Sigmoid colon (tissue), 7 donors: ENCODE results near the gene ZNF644. TPM values are rescaled to one million over a fixed set of nuclear protein-coding genes. Genes with fewer than 3 reads are reported as not detected.

Source experiments
- DNase-seq: peaks from one replicate; pipeline ENCODE4 v3.0.0-alpha.2; 2019
- H3K27ac ChIP-seq, 4 donors: fragments of 200-600 bp; sonication (generic); one replicate each; pipeline ENCODE4 v1.5.1; 2016 to 2019; ENCODE audit warnings: mild to moderate bottlenecking in 1 of 4
- H3K27me3 ChIP-seq, 3 donors: fragments of 200-600 bp; sonication (generic); one replicate each; pipeline ENCODE4 v1.5.1; 2019; ENCODE audit warnings: mild to moderate bottlenecking in 1 of 3
- H3K36me3 ChIP-seq, 4 donors: fragments of 200-600 bp; sonication (generic); one replicate each; pipeline ENCODE4 v1.5.1; 2016 to 2019
- H3K4me1 ChIP-seq, 4 donors: fragments of 200-600 bp; sonication (generic); one replicate each; pipeline ENCODE4 v1.5.1; 2017 to 2019
- H3K4me3 ChIP-seq, 4 donors: fragments of 200-600 bp; sonication (generic); one replicate each; pipeline ENCODE4 v1.5.1; 2017 to 2019; ENCODE audit warnings: mild to moderate bottlenecking in 2 of 4, moderate library complexity in 1 of 4
- H3K9me3 ChIP-seq, 4 donors: fragments of 200-600 bp in 3 of 4; sonication (generic) in 3 of 4; one replicate each; pipeline versions ENCODE4 v1.5.1 to v1.6.1; 2013 to 2019
- CTCF ChIP-seq, 4 experiments: fragments of 450-650 bp in 3 of 4; fragments of 200-600 bp in 1 of 4; IDR thresholded peaks; one replicate each; pipeline ENCODE4 v1.5.1; 2016 to 2019; ENCODE audit warnings: antibody characterized with exemption in 4 of 4, mild to moderate bottlenecking in 3 of 4, moderate library complexity in 2 of 4
- EP300 ChIP-seq, 4 donors: sonication (generic); formaldehyde crosslinking; IDR thresholded peaks; one replicate each; pipeline ENCODE4 v1.6.1; 2017; ENCODE audit warnings: antibody characterized with exemption in 4 of 4
- POLR2A ChIP-seq, 2 donors: fragments of 450-650 bp; IDR thresholded peaks; one replicate each; pipeline ENCODE4 v1.6.1; 2016; ENCODE audit warnings: antibody characterized with exemption in 2 of 2, mild to moderate bottlenecking in 2 of 2, moderate library complexity in 2 of 2
- POLR2AphosphoS5 ChIP-seq, 4 donors: sonication (generic); formaldehyde crosslinking; IDR thresholded peaks; one replicate each; pipeline ENCODE4 v1.6.1; 2017; ENCODE audit warnings: antibody characterized with exemption in 4 of 4
- WGBS, 2 donors: extraction: QIAGEN DNeasy Blood & Tissue Kit; methylation state at CpG; one replicate each; pipeline ENCODE4 v1.1.7; 2013; 5-methylcytosine and 5-hydroxymethylcytosine counted together
- intact Hi-C: fragments of 100-400 bp; cut with DNase I; formaldehyde crosslinking; loops from one replicate; pipeline ENCODE4 v1.15.1; 2023
- polyA plus RNA-seq, 3 donors: library from polyadenylated mRNA; stranded (reverse); fragments of 200-250 nt; gene quantifications; one replicate each; pipeline ENCODE4 v1.2.3, GENCODE V29; 2013
- total RNA-seq, 4 donors: library from RNA; depleted of rRNA; stranded (reverse); fragments of >200 nt; gene quantifications; one replicate each; pipeline ENCODE4 v1.1.0, GENCODE V29; 2016
- donor health status: healthy with polysubstance abuse.
- donor health status: Bipolar disorder and iron deficiency.
- donor health status: healthy.

Gene ZNF644
- total and polyA plus RNA-seq, 7 donors = 17.4 to 74.2 (median 55.1) TPM

GRCh38 chr1:90994461-90994860 is 27.4 kb downstream of the ZNF644 start:
- Histone ChIP-seq H3K4me3 (no peak overlapping the region), H3K36me3 (no peaks in the 10 kb centered on the region), H3K4me1 (peaks cover 0 to 24% (median 17%) of the 10 kb centered on the region in 4 donors), H3K27ac (no peak overlapping the region), H3K27me3 (no peaks in the 10 kb centered on the region), H3K9me3 (no peaks in the 10 kb centered on the region)
- WGBS, 2 donors = 90 to 98% methylated on average over 1 of the region's 1 CpG
- DNase-seq = no peak
- TF ChIP-seq EP300 (IDR thresholded peaks at IDR 0.05) (no peak), CTCF (IDR thresholded peaks at IDR 0.05) (no peak), POLR2A (IDR thresholded peaks at IDR 0.05) (no peak), POLR2AphosphoS5 (IDR thresholded peaks at IDR 0.05) (no peak)
- intact Hi-C loops = no loop called here

- no peak for TF ChIP-seq POLR2AphosphoS5 (IDR thresholded peaks at IDR 0.05)
- no peak for TF ChIP-seq EP300 (IDR thresholded peaks at IDR 0.05)
- no peak for TF ChIP-seq POLR2A (IDR thresholded peaks at IDR 0.05)
- no peak for TF ChIP-seq CTCF (IDR thresholded peaks at IDR 0.05)
- DNase-seq = no peak
- H3K4me1 ChIP-seq = peaks cover 0 to 24% (median 17%) of the 10 kb centered on the region in 4 donors
- intact Hi-C loops = no loop called here
- WGBS, 2 donors = 64 to 76% methylated on average over 2 of the region's 2 CpGs
- no peak overlapping the region for H3K27ac ChIP-seq
- H3K27me3 ChIP-seq = no peaks in the 10 kb centered on the region
- H3K4me3 ChIP-seq = no peak overlapping the region
- no peaks in the 10 kb centered on the region for H3K9me3 ChIP-seq
- no peaks in the 10 kb centered on the region for H3K36me3 ChIP-seq
These were observed 28.6 kb downstream of the ZNF644 start for GRCh38 chr1:90993245-90993644.

DNA sequence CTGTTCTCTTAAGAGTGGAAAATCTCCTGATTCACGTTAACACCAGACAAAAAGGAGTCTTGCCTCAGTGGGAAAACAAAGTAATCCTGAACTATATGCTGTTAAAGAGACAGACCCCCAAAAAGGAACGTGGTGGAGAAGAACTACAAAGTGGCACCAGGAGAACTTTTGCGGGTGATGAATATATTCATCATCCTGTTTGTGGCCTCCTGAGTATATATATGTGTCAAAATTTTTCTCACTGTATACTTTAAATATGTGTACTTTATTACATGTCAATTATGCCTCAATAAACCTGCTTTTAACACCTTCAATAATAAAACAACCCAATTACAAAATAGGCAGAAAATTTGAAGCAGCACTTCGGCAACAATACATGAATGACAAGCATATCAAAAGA is 31.1 kb downstream of the ZNF644 start:
- 69 to 83% methylated on average over 4 of the region's 4 CpGs for WGBS, 2 donors
- TF ChIP-seq CTCF (IDR thresholded peaks at IDR 0.05) = no peak
- TF ChIP-seq POLR2AphosphoS5 (IDR thresholded peaks at IDR 0.05) = no peak
- TF ChIP-seq POLR2A (IDR thresholded peaks at IDR 0.05) = no peak
- no peak for TF ChIP-seq EP300 (IDR thresholded peaks at IDR 0.05)
- Histone ChIP-seq H3K36me3 (no peaks in the 10 kb centered on the region), H3K9me3 (no peaks in the 10 kb centered on the region), H3K27ac (no peak overlapping the region), H3K4me3 (no peak overlapping the region), H3K27me3 (no peaks in the 10 kb centered on the region), H3K4me1 (peaks cover 0 to 35% (median 15%) of the 10 kb centered on the region in 4 donors)
- no peak for DNase-seq
- intact Hi-C loops = no loop called here

GRCh38 chr1:90989990-90990389 is 31.8 kb downstream of the ZNF644 start:
- Histone ChIP-seq H3K4me1 (peaks cover 0 to 43% (median 23%) of the 10 kb centered on the region in 4 donors), H3K9me3 (no peaks in the 10 kb centered on the region), H3K4me3 (no peak overlapping the region), H3K27ac (no peak overlapping the region), H3K27me3 (no peaks in the 10 kb centered on the region), H3K36me3 (no peaks in the 10 kb centered on the region)
- no peak for DNase-seq
- intact Hi-C loops = no loop called here
- TF ChIP-seq CTCF (IDR thresholded peaks at IDR 0.05) (no peak), POLR2A (IDR thresholded peaks at IDR 0.05) (no peak), EP300 (IDR thresholded peaks at IDR 0.05) (no peak), POLR2AphosphoS5 (IDR thresholded peaks at IDR 0.05) (no peak)

- Histone ChIP-seq H3K4me3 (no peak overlapping the region), H3K27me3 (no peaks in the 10 kb centered on the region)
- 97 to 98% methylated on average over 4 of the region's 4 CpGs for WGBS, 2 donors
These were observed 32.5 kb downstream of the ZNF644 start for GRCh38 chr1:90989302-90989701.

More at GRCh38 chr1:90989302-90989701, 32.5 kb downstream of the ZNF644 start:
- H3K27ac ChIP-seq = no peak overlapping the region
- intact Hi-C loops = no loop called here
- peaks cover 0 to 39% (median 21%) of the 10 kb centered on the region in 4 donors for H3K4me1 ChIP-seq
- no peak for DNase-seq
- H3K9me3 ChIP-seq = no peaks in the 10 kb centered on the region
- TF ChIP-seq POLR2AphosphoS5 (IDR thresholded peaks at IDR 0.05) (no peak), POLR2A (IDR thresholded peaks at IDR 0.05) (no peak), EP300 (IDR thresholded peaks at IDR 0.05) (no peak), CTCF (IDR thresholded peaks at IDR 0.05) (no peak)
- H3K36me3 ChIP-seq = no peaks in the 10 kb centered on the region
